GM18873 (cell line): ENCODE data around the gene TNRC6C.
"Not testable (repeated sequence)": the region's sequence is repeated elsewhere in the genome, so short reads cannot be mapped to it uniquely, and the experiment has no call there.

ENCODE experiments used
- ATAC-seq: cut with Tn5 transposase; IDR thresholded peaks from one replicate; pipeline ENCODE4 v1.9.1; 2021; ENCODE audit warnings: mild to moderate bottlenecking, moderate library complexity, moderate number of reproducible peaks; ENCODE audit not compliant: unreplicated experiment, low FRiP score

Gene TNRC6C

DNA sequence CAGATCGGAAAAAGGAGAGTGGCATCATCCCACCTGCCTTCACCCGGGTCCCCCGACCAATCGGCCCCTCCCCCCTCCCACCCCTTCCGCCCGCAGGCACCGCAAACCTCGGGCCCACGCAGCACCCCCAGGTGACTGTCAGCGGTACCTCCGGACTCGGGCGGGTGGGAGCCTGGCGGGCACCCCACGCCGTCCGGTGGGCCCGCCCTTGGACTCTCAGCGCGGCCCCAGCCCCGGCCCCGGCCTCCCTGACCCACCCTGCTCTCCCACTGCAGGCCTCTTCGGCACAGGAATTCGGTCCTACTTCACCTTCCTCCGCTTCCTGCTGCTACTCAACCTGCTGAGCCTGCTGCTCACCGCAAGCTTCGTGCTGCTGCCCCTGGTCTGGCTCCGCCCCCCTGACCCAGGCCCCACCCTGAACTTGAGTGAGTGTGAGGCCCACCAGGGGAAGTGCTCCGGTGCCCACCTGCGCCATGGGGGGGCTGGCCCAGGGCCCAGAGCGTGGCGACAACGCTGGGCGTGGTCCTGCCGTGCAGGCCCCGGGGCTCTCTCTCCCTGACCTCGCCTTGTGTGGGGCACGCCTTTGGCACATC lies 173.7 kb downstream of the TNRC6C start:
- no peak for ATAC-seq

DNA sequence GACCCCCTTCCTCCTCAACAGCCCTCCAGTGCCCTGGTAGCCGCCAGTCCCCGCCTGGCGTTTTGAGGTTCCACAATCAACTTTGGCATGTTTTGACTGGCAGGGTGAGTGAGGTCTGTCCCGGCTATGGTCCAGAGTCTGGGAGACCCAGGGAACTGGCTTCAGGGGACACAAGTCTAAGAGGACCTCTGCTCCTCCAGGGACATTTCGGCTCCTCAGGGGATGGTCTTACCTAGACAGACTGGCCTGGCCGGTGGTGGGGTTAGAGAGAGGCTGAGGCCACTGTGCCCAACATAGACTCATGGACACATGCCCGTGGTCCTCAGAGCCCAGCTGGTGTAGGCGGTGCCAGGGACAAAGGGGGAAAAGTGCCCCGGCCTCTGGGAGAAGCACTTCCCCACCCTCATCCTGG lies 174.3 kb downstream of the TNRC6C start:
- no peak for ATAC-seq

- ATAC-seq: no peak
Measured at GRCh38 chr17:78133179-78133951, 174.9 kb downstream of the TNRC6C start.

- ATAC-seq: no peak
Measured at GRCh38 chr17:78133971-78134898, 175.7 kb downstream of the TNRC6C start.

GRCh38 chr17:78134899-78135385 lies 176.4 kb downstream of the TNRC6C start:
- ATAC-seq: no peak

DNA sequence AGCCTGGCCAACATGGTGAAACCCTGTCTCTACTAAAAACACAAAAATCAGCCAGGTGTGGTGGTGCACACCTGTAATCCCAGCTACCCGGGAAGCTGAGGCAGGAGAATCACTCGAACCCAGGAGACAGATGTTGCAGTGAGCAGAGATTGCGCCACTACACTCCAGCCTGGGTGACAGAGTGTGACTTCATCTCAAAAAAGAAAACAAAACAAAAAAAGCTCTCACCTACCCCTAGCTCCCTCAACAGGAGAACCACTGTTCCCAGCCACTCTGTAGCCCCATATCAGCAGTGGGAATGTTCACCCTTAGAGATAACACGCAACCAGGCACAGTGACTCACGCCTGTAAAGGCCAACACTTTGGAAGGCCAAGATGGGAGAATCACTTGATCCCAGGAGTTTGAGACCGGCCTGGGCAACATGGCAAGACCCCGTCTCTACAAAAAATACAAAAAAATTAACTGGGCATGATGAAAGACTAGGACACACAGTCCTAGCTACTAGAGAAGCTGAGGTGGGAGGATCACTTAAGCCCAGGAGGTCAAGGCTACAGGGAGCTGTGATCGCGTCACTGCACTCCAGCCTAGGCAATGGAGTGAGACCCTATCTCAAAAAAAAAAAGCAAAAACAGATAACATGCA lies 177.5 kb downstream of the TNRC6C start:
- ATAC-seq: no peak

DNA sequence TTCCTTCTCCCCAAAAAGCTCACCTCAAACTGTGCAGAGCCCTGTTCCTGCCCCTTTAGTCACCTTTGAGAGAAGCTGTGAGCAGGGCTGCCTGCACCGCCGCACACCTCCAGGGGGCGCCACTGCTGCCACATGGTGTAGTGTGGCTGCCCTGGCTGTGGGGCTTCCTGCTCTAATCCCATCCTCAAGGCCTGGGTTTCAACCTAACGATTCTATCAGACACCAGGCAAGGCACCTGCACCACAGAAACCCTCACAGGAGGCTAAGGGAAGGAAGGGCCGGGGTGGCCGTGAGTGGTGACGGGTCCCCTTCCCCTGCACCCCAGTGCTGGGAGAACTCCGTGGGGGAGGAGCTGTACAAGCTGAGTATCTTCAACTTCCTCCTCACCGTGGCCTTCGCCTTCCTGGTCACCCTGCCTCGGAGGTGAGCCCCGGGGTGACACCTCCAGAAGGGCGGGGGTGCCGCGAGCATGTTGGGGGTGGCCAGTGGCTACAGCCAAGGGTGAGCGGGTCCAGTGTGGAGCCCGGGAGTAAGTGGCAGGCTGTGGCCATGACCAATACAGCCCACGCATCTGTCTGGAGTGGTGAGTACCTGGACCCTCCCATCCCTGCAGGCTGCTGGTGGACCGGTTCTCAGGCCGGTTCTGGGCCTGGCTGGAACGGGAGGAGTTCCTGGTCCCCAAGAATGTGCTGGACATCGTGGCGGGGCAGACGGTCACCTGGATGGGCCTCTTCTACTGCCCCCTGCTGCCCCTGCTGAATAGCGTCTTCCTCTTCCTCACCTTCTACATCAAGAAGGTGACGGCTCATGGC lies 179.1 kb downstream of the TNRC6C start:
- no peak for ATAC-seq

DNA sequence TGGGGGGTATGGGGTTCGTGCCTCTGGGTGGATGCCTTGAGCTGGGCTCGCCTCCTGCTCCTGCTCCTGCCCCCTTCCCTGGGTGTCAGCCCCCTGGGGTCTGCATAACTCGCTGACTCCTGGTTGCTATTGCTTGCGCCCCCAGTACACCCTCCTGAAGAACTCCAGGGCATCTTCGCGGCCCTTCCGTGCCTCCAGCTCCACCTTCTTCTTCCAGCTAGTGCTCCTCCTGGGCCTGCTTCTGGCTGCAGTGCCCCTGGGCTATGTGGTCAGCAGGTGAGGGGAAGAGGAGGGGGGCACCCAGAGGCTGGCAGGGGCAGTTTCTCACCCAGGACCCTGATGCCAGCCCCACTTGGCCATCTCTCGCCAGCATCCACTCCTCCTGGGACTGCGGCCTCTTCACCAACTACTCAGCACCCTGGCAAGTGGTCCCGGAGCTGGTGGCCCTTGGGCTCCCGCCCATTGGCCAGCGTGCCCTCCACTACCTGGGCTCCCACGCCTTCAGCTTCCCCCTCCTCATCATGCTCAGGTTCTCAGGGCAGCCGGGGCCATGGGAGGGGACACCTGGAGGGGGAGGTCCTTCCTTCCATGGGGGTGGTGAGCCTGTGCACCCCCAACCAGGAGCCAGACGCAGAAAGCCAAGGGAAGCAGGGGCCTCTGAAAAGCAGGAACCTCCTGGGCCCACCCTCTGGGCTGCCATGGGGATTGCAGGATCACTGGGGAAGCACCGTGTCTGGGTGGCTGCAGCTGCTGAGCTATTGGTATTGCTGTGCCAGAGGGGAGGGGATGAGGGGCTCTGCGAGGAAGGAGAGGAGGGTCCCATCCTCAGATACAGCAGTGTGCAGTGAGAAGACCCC lies 179.9 kb downstream of the TNRC6C start:
- ATAC-seq: no peak

DNA sequence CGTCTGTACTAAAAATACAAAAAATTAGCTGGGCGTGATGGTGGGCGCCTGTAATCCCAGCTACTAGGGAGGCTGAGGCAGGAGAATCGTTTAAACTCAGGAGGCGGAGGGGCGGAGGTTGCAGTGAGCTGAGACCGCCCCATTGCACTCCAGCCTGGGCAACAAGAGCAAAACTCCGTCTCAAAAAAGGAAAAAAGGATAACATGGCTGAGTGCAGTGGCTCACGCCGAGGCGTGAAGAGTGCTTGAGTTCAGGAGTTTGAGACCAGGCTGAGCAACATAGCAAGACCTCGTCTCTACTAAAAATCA lies 181.3 kb downstream of the TNRC6C start:
- not testable (repeated sequence) for ATAC-seq

DNA sequence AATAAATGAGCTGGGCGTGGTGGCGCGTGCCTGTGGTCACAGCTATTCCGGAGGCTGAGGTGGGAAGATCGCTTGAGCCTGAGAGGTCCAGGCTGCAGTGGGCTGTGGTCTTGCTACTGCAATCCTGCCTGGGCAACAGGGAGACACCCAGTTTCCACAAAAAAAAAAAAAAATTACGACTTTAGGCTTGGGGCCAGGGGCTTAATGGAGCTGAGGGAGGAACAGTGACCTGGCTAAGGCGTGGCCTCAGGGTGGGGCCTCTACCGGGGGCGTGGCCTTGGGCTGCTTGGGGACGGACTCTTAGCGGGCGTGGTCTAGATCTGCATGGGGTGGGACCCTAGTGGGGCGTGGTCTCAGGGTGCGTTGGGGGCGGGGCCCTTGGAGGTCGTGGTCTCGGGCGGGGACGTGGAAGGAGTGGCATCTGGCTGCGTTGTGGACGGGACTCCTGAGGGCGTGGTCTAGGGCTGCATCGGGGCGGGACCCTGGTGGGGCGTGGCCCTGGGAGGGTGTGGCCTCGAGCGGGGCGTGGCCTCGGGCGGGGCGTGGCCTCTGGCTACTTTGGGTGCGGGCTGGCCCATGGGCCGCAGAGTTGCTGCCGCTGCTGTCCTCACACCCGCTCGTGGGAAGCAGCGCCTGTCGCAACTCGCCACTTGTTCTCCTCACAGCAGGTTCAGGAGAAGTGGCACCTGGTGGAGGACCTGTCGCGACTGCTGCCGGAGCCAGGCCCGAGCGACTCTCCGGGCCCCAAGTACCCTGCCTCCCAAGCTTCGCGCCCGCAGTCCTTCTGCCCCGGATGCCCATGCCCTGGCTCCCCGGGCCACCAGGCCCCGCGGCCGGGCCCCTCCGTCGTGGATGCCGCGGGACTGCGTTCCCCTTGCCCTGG lies 181.9 kb downstream of the TNRC6C start:
- peak; percentile 60 for ATAC-seq

DNA sequence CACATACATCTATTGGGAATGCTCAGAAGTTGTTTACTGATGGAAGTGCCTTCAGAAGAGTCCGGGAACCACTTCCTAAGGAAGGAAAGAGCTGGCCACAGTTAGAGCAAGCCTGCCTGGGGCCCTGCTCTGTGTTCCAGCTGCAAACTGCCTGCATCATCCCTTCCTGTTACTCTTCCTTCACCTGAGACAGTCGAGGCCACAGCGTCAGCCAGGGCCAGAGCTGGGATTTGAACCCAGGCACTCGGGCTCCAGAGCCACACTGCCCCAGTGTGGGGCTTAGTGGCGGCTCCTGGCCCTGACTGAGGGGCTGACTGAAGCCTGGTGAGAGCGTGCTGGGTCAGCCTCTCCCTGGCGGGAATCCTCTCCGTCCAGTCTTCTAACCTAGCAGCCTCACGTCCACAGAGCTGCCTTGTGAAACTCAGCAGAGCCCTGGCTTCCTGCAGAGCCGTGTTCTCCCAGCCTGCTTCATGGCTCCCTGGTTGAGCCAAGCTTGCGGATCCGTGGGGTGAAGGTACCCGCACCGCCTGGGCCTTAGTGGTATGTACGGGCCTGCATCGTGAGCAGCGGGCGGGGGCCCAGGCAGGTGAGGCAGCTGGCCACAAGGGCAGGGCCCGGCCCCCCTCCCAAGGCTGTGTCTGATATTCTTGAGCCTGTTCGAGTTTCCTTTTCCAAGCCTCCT lies 183.1 kb downstream of the TNRC6C start:
- no peak for ATAC-seq

DNA sequence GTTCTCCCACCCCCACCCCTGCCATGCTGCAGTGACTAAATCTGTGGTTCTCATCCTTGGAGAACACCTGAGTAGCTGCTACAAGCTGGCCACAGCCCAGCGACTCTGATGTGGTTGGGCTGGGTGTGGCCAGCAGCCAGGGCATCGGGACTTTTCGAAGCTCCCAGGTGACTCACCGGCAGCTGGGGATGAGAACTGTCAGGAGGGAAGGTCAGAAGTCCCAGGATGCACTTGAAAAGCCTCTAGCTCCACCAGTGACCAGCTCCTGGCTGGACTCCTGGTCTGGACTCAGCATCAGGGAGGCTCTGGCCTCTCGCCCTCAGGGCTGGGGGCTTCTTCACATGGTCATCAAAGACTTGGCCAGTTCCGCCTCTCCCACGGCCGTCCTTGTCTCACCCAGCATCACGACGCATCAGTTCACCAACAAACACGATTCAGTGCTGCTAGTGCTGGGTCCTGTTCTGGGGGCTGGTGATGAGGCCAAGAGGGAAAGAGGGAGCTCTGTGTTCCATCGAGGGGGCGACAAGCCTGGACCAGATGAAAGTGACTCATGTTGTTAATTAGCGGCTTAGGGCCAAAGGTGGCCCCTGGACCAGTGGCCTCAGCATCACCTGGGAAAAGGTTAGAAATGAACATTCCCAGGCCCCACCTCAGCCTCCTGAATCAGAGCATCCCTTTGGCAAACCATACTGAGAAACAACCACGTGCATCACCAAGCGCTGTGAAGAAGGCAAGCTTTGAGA lies 183.8 kb downstream of the TNRC6C start:
- no peak for ATAC-seq

GRCh38 chr17:78143214-78144146 lies 185.0 kb downstream of the TNRC6C start:
- no peak for ATAC-seq

DNA sequence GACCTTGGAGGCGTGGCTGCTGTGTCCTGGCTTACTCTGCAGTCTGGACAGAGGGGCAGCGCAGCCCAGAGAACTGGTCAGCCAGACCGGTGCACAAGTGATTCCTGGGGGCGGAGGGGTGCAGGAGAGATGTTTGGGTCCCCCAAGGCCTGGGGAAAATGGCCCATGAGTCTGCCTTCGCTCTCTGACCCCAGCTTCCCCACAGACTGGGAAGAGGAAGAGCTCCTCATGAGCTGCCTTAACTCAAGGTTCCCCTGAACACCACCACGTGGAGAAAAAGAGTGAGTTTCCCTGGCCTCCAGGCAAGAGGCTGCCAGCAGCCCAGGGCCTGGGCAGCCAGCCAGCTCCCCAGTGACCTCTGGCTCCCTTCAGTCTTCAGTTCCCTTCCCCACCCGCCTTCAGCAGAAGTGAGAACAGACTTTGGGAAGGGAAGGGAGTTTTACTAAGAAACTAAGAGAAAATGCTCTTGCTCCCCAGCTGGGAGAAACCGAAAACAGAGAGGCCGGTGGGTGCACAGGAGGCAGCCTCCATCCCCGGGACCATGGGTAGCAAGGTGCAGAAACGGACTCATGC lies 185.7 kb downstream of the TNRC6C start:
- ATAC-seq: no peak
